IMR-90 (cell line): ENCODE measurements around the gene IDS. TPM values are rescaled to one million over a fixed set of nuclear protein-coding genes. Genes with fewer than 3 reads are reported as not detected.
"Not testable (repeated sequence)": the region's sequence is repeated elsewhere in the genome, so short reads cannot be mapped to it uniquely, and the experiment has no call there.

Experiments used
- ATAC-seq: fragments of 200-7000 bp; cut with Tn5 transposase; 2 replicates; pipeline ENCODE4 v1.9.1; 2020; ENCODE audit warnings: low read depth, mild to moderate bottlenecking, moderate library complexity
- BruUV-seq: library from RNA; stranded (reverse); fragments of 400-500 nt; replicated peaks from 2 replicates; lab custom pipeline; 2021; lab: Mats Ljungman, UMichigan
- CTCF ChIA-PET: fragments of 300-600 bp; formaldehyde crosslinking; extraction: SDS; loops from one replicate; lab custom pipeline; 2021; ENCODE audit warnings: antibody characterized with exemption; lab: Yijun Ruan, JAX
- POLR2A ChIA-PET: fragments of 300-600 bp; sonication (Branson Sonifier 250); formaldehyde crosslinking; loops from one replicate; lab custom pipeline; 2022; ENCODE audit warnings: antibody characterized with exemption; ENCODE audit not compliant: unreplicated experiment; lab: Charles Lee
- DNase-seq: peaks from one replicate; pipeline ENCODE4 v3.0.0; 2013
- H2AFZ ChIP-seq: replicated peaks from 2 replicates; pipeline ENCODE3; 2013; ENCODE audit warnings: low read length, mild to moderate bottlenecking; ENCODE audit not compliant: poor library complexity
- H2AK5ac ChIP-seq: 2 replicates; pipeline ENCODE4 v1.6.1; 2013; ENCODE audit warnings: low read depth, low read length, inconsistent platforms
- H2AK9ac ChIP-seq: replicated peaks from 2 replicates; pipeline ENCODE3; 2013; ENCODE audit warnings: mild to moderate bottlenecking, low read depth, low read length, moderate library complexity; ENCODE audit not compliant: poor library complexity
- H2BK120ac ChIP-seq: 2 replicates; pipeline ENCODE4 v1.6.1; 2013; ENCODE audit warnings: low read depth, low read length, inconsistent platforms
- H2BK15ac ChIP-seq: 3 replicates; pipeline ENCODE4 v1.6.1; 2013; ENCODE audit warnings: low read depth, low read length, inconsistent platforms
- H2BK20ac ChIP-seq: 2 replicates; pipeline ENCODE4 v1.6.1; 2013; ENCODE audit warnings: low read depth, mild to moderate bottlenecking, inconsistent platforms, low read length, moderate library complexity
- H2BK5ac ChIP-seq: 2 replicates; pipeline ENCODE4 v1.6.1; 2013; ENCODE audit warnings: mild to moderate bottlenecking, low read depth, low read length, inconsistent platforms; ENCODE audit not compliant: poor library complexity, severe bottlenecking
- H3K14ac ChIP-seq: replicated peaks from 2 replicates; pipeline ENCODE4 v1.6.1; 2013; ENCODE audit warnings: low read depth, low read length, inconsistent platforms
- H3K18ac ChIP-seq: 2 replicates; pipeline ENCODE4 v1.6.1; 2013; ENCODE audit warnings: low read depth, low read length, control low read depth
- H3K23ac ChIP-seq: 2 replicates; pipeline ENCODE4 v1.6.1; 2013; ENCODE audit warnings: low read depth, low read length, inconsistent platforms
- H3K27ac ChIP-seq: 2 replicates; pipeline ENCODE4 v1.5.1; 2013; ENCODE audit warnings: mild to moderate bottlenecking, control low read depth, low read length; ENCODE audit not compliant: insufficient read depth
- H3K27me3 ChIP-seq: 2 replicates; pipeline ENCODE4 v1.6.1; 2013; ENCODE audit warnings: low read length; ENCODE audit not compliant: control insufficient read depth, insufficient read depth
- H3K36me3 ChIP-seq: 2 replicates; pipeline ENCODE4 v1.6.1; 2013; ENCODE audit warnings: low read length, mixed read lengths; ENCODE audit not compliant: control insufficient read depth, insufficient read depth
- H3K4ac ChIP-seq: 2 replicates; pipeline ENCODE4 v1.6.1; 2013; ENCODE audit warnings: low read depth, low read length, inconsistent platforms
- H3K4me1 ChIP-seq: 2 replicates; pipeline ENCODE4 v1.6.1; 2013; ENCODE audit warnings: low read length, mixed read lengths; ENCODE audit not compliant: control insufficient read depth, insufficient read depth
- H3K4me2 ChIP-seq: 2 replicates; pipeline ENCODE4 v1.6.1; 2013; ENCODE audit warnings: low read depth, mild to moderate bottlenecking, control low read depth, low read length, moderate library complexity
- H3K4me3 ChIP-seq: 2 replicates; pipeline ENCODE4 v1.5.1; 2013; ENCODE audit warnings: low read depth, mild to moderate bottlenecking, control low read depth, low read length, moderate library complexity; ENCODE audit not compliant: insufficient read depth
- H3K56ac ChIP-seq: 2 replicates; pipeline ENCODE4 v1.6.1; 2013; ENCODE audit warnings: low read length, inconsistent platforms; ENCODE audit not compliant: insufficient read depth; ENCODE audit errors: extremely low read depth
- H3K79me1 ChIP-seq, 2 experiments: 2 replicates each; pipeline ENCODE4 v1.6.1; 2013; ENCODE audit warnings: low read length in 2 of 2, inconsistent platforms in 1 of 2, low read depth in 1 of 2
- H3K9ac ChIP-seq: 2 replicates; pipeline ENCODE4 v1.6.1; 2013; ENCODE audit warnings: low read depth, low read length, control low read depth
- H3K9me1 ChIP-seq: 2 replicates; pipeline ENCODE4 v1.6.1; 2013; ENCODE audit warnings: low read length, inconsistent platforms; ENCODE audit not compliant: insufficient read depth
- H3K9me3 ChIP-seq: 2 replicates; pipeline ENCODE4 v1.6.1; 2013; ENCODE audit warnings: low read length; ENCODE audit not compliant: control insufficient read depth, insufficient read depth
- H4K20me1 ChIP-seq: 2 replicates; pipeline ENCODE4 v1.6.1; 2013; ENCODE audit warnings: low read length, inconsistent platforms; ENCODE audit not compliant: insufficient read depth
- H4K5ac ChIP-seq: 2 replicates; pipeline ENCODE4 v1.6.1; 2013; ENCODE audit warnings: mild to moderate bottlenecking, low read depth, low read length, control low read depth
- H4K8ac ChIP-seq, 2 experiments: 2 replicates each; pipeline ENCODE4 v1.6.1; 2013; ENCODE audit warnings: low read depth in 2 of 2, low read length in 2 of 2, control low read depth in 1 of 2, inconsistent platforms in 1 of 2
- H4K91ac ChIP-seq: 2 replicates; pipeline ENCODE4 v1.6.1; 2013; ENCODE audit warnings: low read depth, low read length, inconsistent platforms; ENCODE audit not compliant: insufficient read depth
- WGBS, 2 experiments: methylation state at CpG; one replicate each; pipeline versions ENCODE4 v1.1.5 to v1.1.7; 2013; ENCODE audit warnings: missing lambda C conversion rate in 2 of 2; ENCODE audit not compliant: insufficient read length in 1 of 2; ENCODE audit errors: extremely low coverage in 2 of 2; 5-methylcytosine and 5-hydroxymethylcytosine counted together
- dilution Hi-C: fragments of 300-500 bp; cut with HindIII; formaldehyde crosslinking; loops from one replicate; pipeline ENCODE4 v1.14.3; 2018; ENCODE audit warnings: low sequenced_read_pairs; ENCODE audit not compliant: unreplicated experiment
- in situ Hi-C: fragments of 300-500 bp; cut with MboI; formaldehyde crosslinking; loops from 3 replicates; pipeline ENCODE4 v1.14.3; 2019; ENCODE audit warnings: low sequenced_read_pairs, inconsistent platforms, mixed read lengths
- intact Hi-C: fragments of 100-400 bp; cut with micrococcal nuclease; formaldehyde crosslinking; loops from 2 replicates; pipeline ENCODE4 v1.10.0; 2022
- polyA plus RNA-seq, 3 experiments: library from polyadenylated mRNA; depleted of rRNA; stranded (reverse); fragments of >200 nt; gene quantifications; 2 replicates each; pipeline ENCODE4 v1.2.3, GENCODE V29; 2012; ENCODE audit warnings: low replicate concordance in 1 of 3
- total RNA-seq: library from RNA; depleted of rRNA; stranded (reverse); fragments of >200 nt; gene quantifications from 2 replicates; pipeline ENCODE4 v1.2.3, GENCODE V29; 2012

The IDS gene
- total and polyA plus RNA-seq, 2 of the 4 experiments (the other 2 are of a cell fraction): 26.3 to 56.9 TPM

DNA sequence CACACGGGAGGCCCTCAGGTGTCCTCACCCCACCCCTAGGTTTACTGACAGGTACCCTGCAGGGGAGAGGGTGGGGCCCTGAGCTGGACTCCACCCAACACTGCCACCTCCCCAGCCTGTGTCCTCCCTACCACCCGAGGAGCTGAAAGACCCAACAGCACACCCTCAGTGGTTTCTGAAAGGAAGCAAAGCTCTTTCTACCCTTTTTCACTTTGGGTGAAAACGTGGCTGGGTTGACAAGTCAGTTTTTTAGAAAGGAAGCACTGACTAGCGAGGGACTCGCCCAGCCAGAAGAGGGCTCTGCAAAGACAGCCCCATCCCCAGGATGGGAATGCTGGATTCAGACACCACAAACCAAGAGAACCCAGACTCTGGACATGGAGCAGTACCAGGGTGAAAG lies 2.2 kb downstream of the IDS start:
- H3K9me3 ChIP-seq, H4K91ac ChIP-seq, H3K9ac ChIP-seq, H2BK120ac ChIP-seq, BruUV-seq, H4K8ac ChIP-seq, H2BK5ac ChIP-seq, H2BK15ac ChIP-seq, DNase-seq, H3K27me3 ChIP-seq, dilution Hi-C loops, H3K9me1 ChIP-seq, H3K56ac ChIP-seq, ATAC-seq, intact Hi-C loops, H4K20me1 ChIP-seq, H3K18ac ChIP-seq, H3K14ac ChIP-seq, H2AK9ac ChIP-seq, H2AFZ ChIP-seq, POLR2A ChIA-PET, H3K4me1 ChIP-seq, H2AK5ac ChIP-seq, CTCF ChIA-PET, H3K4me2 ChIP-seq, H3K23ac ChIP-seq, H3K4ac ChIP-seq, H2BK20ac ChIP-seq, H3K27ac ChIP-seq, H4K5ac ChIP-seq, H3K4me3 ChIP-seq: not testable (repeated sequence)
- H3K36me3 ChIP-seq: peaks cover 15% of the 10 kb centered on the region; the same call in 1 of the 2 replicates
- in situ Hi-C loops: loop anchor here (25.0 kb wide), 1 partner anchor 1234 kb away; no protein-coding TSS in a partner anchor
- WGBS, 2 experiments: no CpG with 5 or more reads among the region's 5 CpGs
- H3K79me1 ChIP-seq: peaks cover 7 to 14% of the 10 kb centered on the region in 2 experiments; a peak in 3 of 4 replicates
